Ectodermal cell (in vitro differentiated cells): Measurements from ENCODE around the gene PRSS50.

Experiments used
- H3K27ac ChIP-seq: 2 replicates; pipeline ENCODE4 v1.7.0; 2013; ENCODE audit warnings: mild to moderate bottlenecking, low read depth, low read length; ENCODE audit not compliant: insufficient read depth, poor library complexity, severe bottlenecking
- H3K27me3 ChIP-seq: 2 replicates; pipeline ENCODE4 v1.7.0; 2013; ENCODE audit warnings: mild to moderate bottlenecking, low read length; ENCODE audit not compliant: insufficient read depth, control insufficient read depth, poor library complexity, severe bottlenecking
- H3K36me3 ChIP-seq: one replicate; pipeline ENCODE4 v1.7.0; 2013; ENCODE audit warnings: low read length; ENCODE audit not compliant: control insufficient read depth, insufficient read depth
- H3K4me1 ChIP-seq: one replicate; pipeline ENCODE4 v1.7.0; 2013; ENCODE audit warnings: low read length; ENCODE audit not compliant: control insufficient read depth, insufficient read depth
- H3K4me3 ChIP-seq: 2 replicates; pipeline ENCODE4 v1.7.0; 2013; ENCODE audit warnings: low read depth, low read length, control low read depth; ENCODE audit not compliant: insufficient read depth
- H3K9me3 ChIP-seq: 2 replicates; pipeline ENCODE4 v1.7.0; 2013; ENCODE audit warnings: mild to moderate bottlenecking, low read length, moderate library complexity; ENCODE audit not compliant: control insufficient read depth
- WGBS, 2 experiments: methylation state at CpG; one replicate each; pipeline ENCODE4 v1.1.7; 2013; ENCODE audit warnings: missing lambda C conversion rate in 2 of 2; 5-methylcytosine and 5-hydroxymethylcytosine counted together

Gene PRSS50

GRCh38 chr3:46675843-46676567, 41.7 kb downstream of the PRSS50 start:
- 92 to 94% methylated on average over 9 of the region's 9 CpGs for WGBS, 2 experiments
- peaks cover 11% of the 10 kb centered on the region for H3K4me1 ChIP-seq
- no peaks in the 10 kb centered on the region for H3K36me3 ChIP-seq
- H3K27me3 ChIP-seq, result no peaks in the 10 kb centered on the region
- no peak overlapping the region for H3K27ac ChIP-seq
- no peak overlapping the region for H3K4me3 ChIP-seq
- no peaks in the 10 kb centered on the region for H3K9me3 ChIP-seq

- no peak overlapping the region for H3K27ac ChIP-seq
- WGBS, 2 experiments, result 89 to 93% methylated on average over 6 of the region's 6 CpGs
- H3K36me3 ChIP-seq, result no peaks in the 10 kb centered on the region
- no peak overlapping the region for H3K4me3 ChIP-seq
- no peaks in the 10 kb centered on the region for H3K9me3 ChIP-seq
- no peaks in the 10 kb centered on the region for H3K27me3 ChIP-seq
- peaks cover 5% of the 10 kb centered on the region for H3K4me1 ChIP-seq
These were observed 42.2 kb downstream of the PRSS50 start for GRCh38 chr3:46675426-46675825.

- no peaks in the 10 kb centered on the region for H3K36me3 ChIP-seq
- H3K27ac ChIP-seq, result no peak overlapping the region
- no peak overlapping the region for H3K4me3 ChIP-seq
- 91 to 94% methylated on average over 12 of the region's 12 CpGs for WGBS, 2 experiments
- H3K9me3 ChIP-seq, result no peaks in the 10 kb centered on the region
- H3K27me3 ChIP-seq, result no peaks in the 10 kb centered on the region
- H3K4me1 ChIP-seq, result peaks cover 5% of the 10 kb centered on the region
These were observed 43.4 kb downstream of the PRSS50 start for GRCh38 chr3:46674031-46674845.

GRCh38 chr3:46673151-46674030, 44.3 kb downstream of the PRSS50 start:
- Histone ChIP-seq H3K27me3 (no peaks in the 10 kb centered on the region), H3K4me3 (no peak overlapping the region), H3K36me3 (no peaks in the 10 kb centered on the region), H3K9me3 (no peaks in the 10 kb centered on the region), H3K4me1 (peaks cover 5% of the 10 kb centered on the region), H3K27ac (no peak overlapping the region)
- 80% methylated on average over 10 of the region's 10 CpGs for WGBS, 2 experiments

GRCh38 chr3:46672349-46672695, 45.3 kb downstream of the PRSS50 start:
- H3K9me3 ChIP-seq, result no peaks in the 10 kb centered on the region
- peaks cover 5% of the 10 kb centered on the region for H3K4me1 ChIP-seq
- no peak overlapping the region for H3K27ac ChIP-seq
- no peaks in the 10 kb centered on the region for H3K27me3 ChIP-seq
- H3K36me3 ChIP-seq, result no peaks in the 10 kb centered on the region
- WGBS, 2 experiments, result 93 to 96% methylated on average over 6 of the region's 6 CpGs
- H3K4me3 ChIP-seq, result no peak overlapping the region

- H3K4me1 ChIP-seq, result peaks cover 5% of the 10 kb centered on the region
- H3K27ac ChIP-seq, result no peak overlapping the region
- 95 to 96% methylated on average over 25 of the region's 25 CpGs for WGBS, 2 experiments
- no peak overlapping the region for H3K4me3 ChIP-seq
- H3K36me3 ChIP-seq, result no peaks in the 10 kb centered on the region
- no peaks in the 10 kb centered on the region for H3K27me3 ChIP-seq
- H3K9me3 ChIP-seq, result no peaks in the 10 kb centered on the region
These were observed 45.9 kb downstream of the PRSS50 start for GRCh38 chr3:46671541-46672348.

GRCh38 chr3:46670891-46671427, 46.7 kb downstream of the PRSS50 start:
- 86 to 88% methylated on average over 4 of the region's 4 CpGs for WGBS, 2 experiments
- no peaks in the 10 kb centered on the region for H3K27me3 ChIP-seq
- H3K4me1 ChIP-seq, result peaks cover 5% of the 10 kb centered on the region
- no peak overlapping the region for H3K27ac ChIP-seq
- no peak overlapping the region for H3K4me3 ChIP-seq
- H3K36me3 ChIP-seq, result no peaks in the 10 kb centered on the region
- H3K9me3 ChIP-seq, result no peaks in the 10 kb centered on the region

GRCh38 chr3:46670000-46670890, 47.4 kb downstream of the PRSS50 start:
- Histone ChIP-seq H3K4me1 (peaks cover 5% of the 10 kb centered on the region), H3K27ac (no peak overlapping the region), H3K36me3 (no peaks in the 10 kb centered on the region), H3K9me3 (no peaks in the 10 kb centered on the region), H3K4me3 (no peak overlapping the region), H3K27me3 (no peaks in the 10 kb centered on the region)
- WGBS, 2 experiments, result 85 to 90% methylated on average over 17 of the region's 17 CpGs
